ENCODE results near the gene TIMP2. TPM values are rescaled to one million over a fixed set of nuclear protein-coding genes. Genes with fewer than 3 reads are reported as not detected.

The TIMP2 gene
- total RNA-seq, 1 donor from 2014 or later, result 132 TPM

DNA sequence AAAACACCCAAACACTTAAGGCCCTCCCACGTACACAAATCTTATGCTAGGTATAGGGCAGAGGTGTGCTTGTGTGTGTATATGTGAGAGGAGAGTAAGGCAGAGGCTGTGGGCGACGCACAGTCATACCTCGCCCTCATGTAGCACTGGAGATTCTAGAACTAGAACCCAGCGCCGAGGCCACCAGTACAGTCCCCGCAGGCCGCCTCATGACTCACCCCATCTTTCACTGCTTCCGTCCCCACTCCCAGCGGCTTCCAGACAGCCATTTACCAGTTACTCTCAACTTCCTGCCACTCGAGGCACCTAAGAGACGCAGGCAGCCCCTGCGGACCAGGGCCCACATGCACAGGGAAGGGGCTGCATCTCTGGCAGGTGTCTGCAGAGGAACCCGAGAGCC lies 119.9 kb downstream of the TIMP2 start:
- intact Hi-C loops (cut with micrococcal nuclease), result no loop called here
- ATAC-seq (no peak), DNase-seq (peak; percentile 21)

- DNase-seq, result no peak
- ATAC-seq, result peak; percentile 53
- intact Hi-C loops (cut with micrococcal nuclease), result no loop called here
Observed at GRCh38 chr17:78804777-78805176, 120.4 kb downstream of the TIMP2 start.

DNA sequence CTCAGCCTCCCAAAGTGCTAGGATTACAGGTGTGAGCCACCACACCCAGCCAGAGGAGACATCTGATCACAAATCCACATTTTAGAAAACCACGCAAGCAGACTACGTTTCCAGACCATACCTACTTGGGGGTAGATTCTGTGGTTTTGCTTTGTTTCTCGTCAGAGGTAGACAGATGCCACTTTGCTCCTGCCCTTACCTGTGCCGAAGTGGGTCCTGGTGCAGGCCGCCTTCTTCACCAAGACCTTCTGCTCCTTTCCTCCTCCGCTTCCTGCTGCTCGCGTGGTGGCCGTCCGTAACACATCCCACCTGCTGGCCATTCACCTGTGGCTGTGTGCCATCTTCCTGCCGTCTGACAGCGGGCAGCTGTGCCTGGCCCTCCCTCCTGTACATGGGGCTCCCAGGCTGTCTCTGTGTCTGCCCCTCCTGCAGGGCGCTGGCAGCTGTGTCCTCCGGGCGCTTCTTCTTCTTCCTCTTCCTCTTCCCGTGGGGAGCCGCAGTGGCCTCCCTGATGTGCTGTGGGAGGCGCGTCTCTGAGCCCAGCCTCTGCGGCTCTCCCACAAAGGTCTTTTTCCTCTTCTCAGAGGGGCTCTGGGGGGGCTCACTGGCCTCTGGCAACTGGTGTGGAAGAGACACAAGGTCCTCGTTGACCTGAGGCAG lies 121.9 kb downstream of the TIMP2 start:
- ATAC-seq, result peak; percentile 21
- intact Hi-C loops (cut with micrococcal nuclease), result no loop called here
- DNase-seq, result peak; percentile 54

Other genes with a start within 250 kb of the TIMP2 start
- 38.0 TPM for gene CYTH1, start 143.1 kb downstream of the TIMP2 start, total RNA-seq
- gene USP36, start 84.6 kb downstream of the TIMP2 start, total RNA-seq, result 24.7 TPM
- 0.79 TPM for gene CEP295NL, start 22.2 kb downstream of the TIMP2 start, total RNA-seq
- gene LGALS3BP, start 54.5 kb upstream of the TIMP2 start, total RNA-seq, result 822 TPM
- gene CANT1, start 84.4 kb upstream of the TIMP2 start, total RNA-seq, result 28.2 TPM
- 247 TPM for gene C1QTNF1, start 98.8 kb upstream of the TIMP2 start, total RNA-seq
- gene ENGASE, start 149.4 kb upstream of the TIMP2 start, total RNA-seq, result 32.8 TPM